IMR-90 (cell line): Measurements from ENCODE around the gene GPC6.

ENCODE experiments used
- CHD1 ChIP-seq: IDR thresholded peaks from 2 replicates; pipeline ENCODE4 v1.6.1; 2012; ENCODE audit warnings: low read depth, low read length, improper control_type of control experiment
- MXI1 ChIP-seq: IDR thresholded peaks from 2 replicates; pipeline ENCODE4 v1.6.1; 2012; ENCODE audit warnings: low read depth, mild to moderate bottlenecking, low read length, moderate library complexity, borderline replicate concordance
- POLR2A ChIP-seq: IDR thresholded peaks from 2 replicates; pipeline ENCODE4 v1.6.1; 2012; ENCODE audit warnings: mild to moderate bottlenecking, low read depth, low read length
- RAD21 ChIP-seq: IDR thresholded peaks from 2 replicates; pipeline ENCODE4 v1.6.1; 2012; ENCODE audit warnings: low read length, improper control_type of control experiment
- RCOR1 ChIP-seq: IDR thresholded peaks from 2 replicates; pipeline ENCODE4 v1.6.1; 2012; ENCODE audit warnings: mild to moderate bottlenecking, low read length, improper control_type of control experiment; ENCODE audit not compliant: insufficient replicate concordance
- RFX5 ChIP-seq: IDR thresholded peaks from 2 replicates; pipeline ENCODE4 v1.8.0; 2012; ENCODE audit warnings: low read depth, mild to moderate bottlenecking, low read length, moderate library complexity
- TF ChIP-seq, protein P1 (sequence below): conservative IDR thresholded peaks from 2 replicates; pipeline ENCODE4 v1.5.1; 2012; ENCODE audit warnings: mild to moderate bottlenecking, low read depth, low read length, improper control_type of control experiment
- TF ChIP-seq, protein P2 (sequence below): fragments of 150-350 bp; IDR thresholded peaks from 2 replicates; pipeline ENCODE4 v1.6.1; 2017; ENCODE audit warnings: mild to moderate bottlenecking, antibody characterized with exemption, low read length, low read depth

- TF ChIP-seq POLR2A (no peak), RFX5 (no peak), CHD1 (no peak), RCOR1 (no peak), RAD21 (no peak), MXI1 (no peak)
- TF ChIP-seq, protein P1, sequence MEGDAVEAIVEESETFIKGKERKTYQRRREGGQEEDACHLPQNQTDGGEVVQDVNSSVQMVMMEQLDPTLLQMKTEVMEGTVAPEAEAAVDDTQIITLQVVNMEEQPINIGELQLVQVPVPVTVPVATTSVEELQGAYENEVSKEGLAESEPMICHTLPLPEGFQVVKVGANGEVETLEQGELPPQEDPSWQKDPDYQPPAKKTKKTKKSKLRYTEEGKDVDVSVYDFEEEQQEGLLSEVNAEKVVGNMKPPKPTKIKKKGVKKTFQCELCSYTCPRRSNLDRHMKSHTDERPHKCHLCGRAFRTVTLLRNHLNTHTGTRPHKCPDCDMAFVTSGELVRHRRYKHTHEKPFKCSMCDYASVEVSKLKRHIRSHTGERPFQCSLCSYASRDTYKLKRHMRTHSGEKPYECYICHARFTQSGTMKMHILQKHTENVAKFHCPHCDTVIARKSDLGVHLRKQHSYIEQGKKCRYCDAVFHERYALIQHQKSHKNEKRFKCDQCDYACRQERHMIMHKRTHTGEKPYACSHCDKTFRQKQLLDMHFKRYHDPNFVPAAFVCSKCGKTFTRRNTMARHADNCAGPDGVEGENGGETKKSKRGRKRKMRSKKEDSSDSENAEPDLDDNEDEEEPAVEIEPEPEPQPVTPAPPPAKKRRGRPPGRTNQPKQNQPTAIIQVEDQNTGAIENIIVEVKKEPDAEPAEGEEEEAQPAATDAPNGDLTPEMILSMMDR, result no peak
- TF ChIP-seq, protein P2, sequence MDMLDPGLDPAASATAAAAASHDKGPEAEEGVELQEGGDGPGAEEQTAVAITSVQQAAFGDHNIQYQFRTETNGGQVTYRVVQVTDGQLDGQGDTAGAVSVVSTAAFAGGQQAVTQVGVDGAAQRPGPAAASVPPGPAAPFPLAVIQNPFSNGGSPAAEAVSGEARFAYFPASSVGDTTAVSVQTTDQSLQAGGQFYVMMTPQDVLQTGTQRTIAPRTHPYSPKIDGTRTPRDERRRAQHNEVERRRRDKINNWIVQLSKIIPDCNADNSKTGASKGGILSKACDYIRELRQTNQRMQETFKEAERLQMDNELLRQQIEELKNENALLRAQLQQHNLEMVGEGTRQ, result no peak
These were observed 961.7 kb downstream of the GPC6 start for GRCh38 chr13:94188201-94188854.
